ENCODE measurements around the gene USP2. TPM values are rescaled to one million over a fixed set of nuclear protein-coding genes. Genes with fewer than 3 reads are reported as not detected.

Gene USP2
- polyA plus RNA-seq, 1 donor (not counting 4 experiments of a cell fraction or from before 2014, with no cell fraction given), result 0.35 TPM

- H3K27me3 ChIP-seq (ENCODE audit: control insufficient read depth, extremely low read depth, insufficient read depth, low read length), result peaks cover 19% of the 10 kb centered on the region
- H3K9me1 ChIP-seq (ENCODE audit: control insufficient read depth, extremely low read depth, insufficient read depth, low read length), result no peaks in the 10 kb centered on the region
- H3K36me3 ChIP-seq (ENCODE audit: control insufficient read depth in 2 of 2, extremely low read depth in 1 of 2, insufficient read depth in 2 of 2, low read length in 2 of 2), result peaks cover 4 to 14% of the 10 kb centered on the region in 2 experiments
- FAIRE-seq, result no peak
- peaks cover 26% of the 10 kb centered on the region for H3K79me2 ChIP-seq (ENCODE audit: control insufficient read depth, insufficient read depth, low read length)
- peak overlapping the region; percentile 91 for H3K9ac ChIP-seq (ENCODE audit: control insufficient read depth, extremely low read depth, insufficient read depth, low read length)
- dilution Hi-C loops (cut with MboI; ENCODE audit: extremely low pct_ligation_motif_present, low sequenced_read_pairs), result no loop called here
- H4K20me1 ChIP-seq (ENCODE audit: control insufficient read depth, extremely low read depth, insufficient read depth, low read length), result peaks cover 3% of the 10 kb centered on the region
- DNase-seq (ENCODE audit: low read depth, low spot score), result no peak
- H3K4me3 ChIP-seq (ENCODE audit: control insufficient read depth in 2 of 3, extremely low read depth in 1 of 3, insufficient read depth in 2 of 3, low read depth in 1 of 3, low read length in 3 of 3), result peak overlapping the region in 1 of 3 experiments; percentile 96
- TF ChIP-seq EZH2 (IDR thresholded peaks at IDR 0.05; ENCODE audit: low read length), result no peak
- TF ChIP-seq CTCF (optimal IDR thresholded peaks at IDR 0.05 in 1 of 3, IDR thresholded peaks at IDR 0.05 in 1 of 3, conservative IDR thresholded peaks at IDR 0.05 in 1 of 3; ENCODE audit: extremely low read depth in 1 of 3, insufficient read depth in 2 of 3, low read length in 3 of 3), result no peak
- H3K9me3 ChIP-seq (ENCODE audit: control insufficient read depth, low read depth, low read length), result no peaks in the 10 kb centered on the region
- H2AFZ ChIP-seq (ENCODE audit: control insufficient read depth, low read length), result no peak overlapping the region
- H3K4me2 ChIP-seq (ENCODE audit: control insufficient read depth, extremely low read depth, insufficient read depth, low read depth, low read length), result peak overlapping the region; percentile 99
- H3K4me1 ChIP-seq (ENCODE audit: control insufficient read depth, extremely low read depth, insufficient read depth, low read length), result peaks cover 19% of the 10 kb centered on the region
- no peak overlapping the region for H3K27ac ChIP-seq (ENCODE audit: control insufficient read depth, insufficient read depth, low read length)
Measured at GRCh38 chr11:119335655-119336543, 45.6 kb downstream of the USP2 start.

- TF ChIP-seq CTCF (optimal IDR thresholded peaks at IDR 0.05 in 1 of 3, IDR thresholded peaks at IDR 0.05 in 1 of 3, conservative IDR thresholded peaks at IDR 0.05 in 1 of 3; ENCODE audit: extremely low read depth in 1 of 3, insufficient read depth in 2 of 3, low read length in 3 of 3) (no peak), EZH2 (IDR thresholded peaks at IDR 0.05; ENCODE audit: low read length) (no peak)
- dilution Hi-C loops (cut with MboI; ENCODE audit: extremely low pct_ligation_motif_present, low sequenced_read_pairs), result no loop called here
- H2AFZ ChIP-seq (ENCODE audit: control insufficient read depth, low read length), result no peak overlapping the region
- H3K36me3 ChIP-seq (ENCODE audit: control insufficient read depth in 2 of 2, extremely low read depth in 1 of 2, insufficient read depth in 2 of 2, low read length in 2 of 2), result peaks cover 4 to 14% of the 10 kb centered on the region in 2 experiments
- peaks cover 3% of the 10 kb centered on the region for H4K20me1 ChIP-seq (ENCODE audit: control insufficient read depth, extremely low read depth, insufficient read depth, low read length)
- H3K9me3 ChIP-seq (ENCODE audit: control insufficient read depth, low read depth, low read length), result no peaks in the 10 kb centered on the region
- H3K4me1 ChIP-seq (ENCODE audit: control insufficient read depth, extremely low read depth, insufficient read depth, low read length), result peaks cover 19% of the 10 kb centered on the region
- peak overlapping the region; percentile 83 to 97 (median 96) for H3K4me3 ChIP-seq (ENCODE audit: control insufficient read depth in 2 of 3, extremely low read depth in 1 of 3, insufficient read depth in 2 of 3, low read depth in 1 of 3, low read length in 3 of 3)
- DNase-seq (ENCODE audit: low read depth, low spot score), result no peak
- peak overlapping the region; percentile 87 for H3K27ac ChIP-seq (ENCODE audit: control insufficient read depth, insufficient read depth, low read length)
- peaks cover 12% of the 10 kb centered on the region for H3K27me3 ChIP-seq (ENCODE audit: control insufficient read depth, extremely low read depth, insufficient read depth, low read length)
- H3K4me2 ChIP-seq (ENCODE audit: control insufficient read depth, extremely low read depth, insufficient read depth, low read depth, low read length), result peak overlapping the region; percentile 99
- FAIRE-seq, result no peak
- peaks cover 26% of the 10 kb centered on the region for H3K79me2 ChIP-seq (ENCODE audit: control insufficient read depth, insufficient read depth, low read length)
- H3K9ac ChIP-seq (ENCODE audit: control insufficient read depth, extremely low read depth, insufficient read depth, low read length), result peak overlapping the region; percentile 91
- no peaks in the 10 kb centered on the region for H3K9me1 ChIP-seq (ENCODE audit: control insufficient read depth, extremely low read depth, insufficient read depth, low read length)
Measured at GRCh38 chr11:119335091-119335654, 46.3 kb downstream of the USP2 start.
